NT2/D1 (cell line): ENCODE data around the gene MORN1.

Experiments used
- SUZ12 ChIP-seq: IDR thresholded peaks from 2 replicates; pipeline ENCODE4 v1.6.1; 2011; ENCODE audit not compliant: insufficient read length, insufficient read depth; ENCODE audit errors: extremely low read depth
- ZNF274 ChIP-seq: IDR thresholded peaks from 2 replicates; pipeline ENCODE4 v1.6.1; 2011; ENCODE audit warnings: mild to moderate bottlenecking, low read depth, low read length

- TF ChIP-seq ZNF274 = no peak
- TF ChIP-seq SUZ12 = no peak
Observed at GRCh38 chr1:2308844-2309243, 82.5 kb downstream of the MORN1 start.
